ENCODE data around the gene MAP3K2. TPM values are rescaled to one million over a fixed set of nuclear protein-coding genes. Genes with fewer than 3 reads are reported as not detected.
A peak's percentile ranks its signal among the peaks of the same experiment; 100 is the strongest.

MAP3K2 gene
- polyA plus RNA-seq, 3 donors, result 16.0 to 86.4 (median 66.3) TPM

GRCh38 chr2:127361929-127362885 is 25.6 kb downstream of the MAP3K2 start:
- H3K27ac Mint-ChIP-seq, result peak overlapping the region in 1 of 7 donors; percentile 5
- peaks cover 38% of the 10 kb centered on the region for H3K4me1 Mint-ChIP-seq
- Histone ChIP-seq H3K36me3 (replicated peaks in 1 of 2; ENCODE audit: control insufficient read depth in 1 of 2, insufficient read depth in 2 of 2, low read length in 2 of 2) (no peaks in the 10 kb centered on the region), H3K9me3 (replicated peaks in 1 of 2; ENCODE audit: control insufficient read depth in 1 of 2, insufficient read depth in 1 of 2, low read length in 2 of 2) (no peaks in the 10 kb centered on the region), H3K4me1 (ENCODE audit: control insufficient read depth in 1 of 2, insufficient read depth in 2 of 2, low read length in 2 of 2) (peaks cover 11 to 15% of the 10 kb centered on the region in 2 donors), H3K27me3 (ENCODE audit: control insufficient read depth in 2 of 2, insufficient read depth in 2 of 2, low read length in 2 of 2) (no peaks in the 10 kb centered on the region), H3K79me2 (ENCODE audit: insufficient read depth, low read length) (peaks cover 100% of the 10 kb centered on the region), H3K4me2 (replicated peaks; ENCODE audit: extremely low read depth, low read length, poor library complexity, severe bottlenecking) (no peak overlapping the region), H2AFZ (ENCODE audit: insufficient read depth, low read depth, low read length, poor library complexity, severe bottlenecking) (no peak overlapping the region), H3K9ac (ENCODE audit: insufficient read depth, low read length, poor library complexity, severe bottlenecking) (no peak overlapping the region), H3K27ac (ENCODE audit: low read depth in 1 of 2, low read length in 2 of 2) (no peak overlapping the region), H3K4me3 (replicated peaks in 1 of 3; ENCODE audit: low read depth in 2 of 3, low read length in 3 of 3) (no peak overlapping the region), H4K20me1 (ENCODE audit: insufficient read depth, low read length) (peaks cover 100% of the 10 kb centered on the region)
- H3K4me3 Mint-ChIP-seq, result no peak overlapping the region
- peaks cover 4 to 6% of the 10 kb centered on the region in 2 donors for H3K36me3 Mint-ChIP-seq
- H3K27me3 Mint-ChIP-seq (ENCODE audit: low read depth in 3 of 3), result no peaks in the 10 kb centered on the region
- intact Hi-C loops (cut with micrococcal nuclease), result no loop called here
- no peak for DNase-seq
- WGBS (ENCODE audit: insufficient coverage), result 100% methylated on average over 3 of the region's 10 CpGs
- no peak for TF ChIP-seq CTCF (IDR thresholded peaks at IDR 0.05)
- H3K9me3 Mint-ChIP-seq, result no peaks in the 10 kb centered on the region

GRCh38 chr2:127360242-127360641 is 27.5 kb downstream of the MAP3K2 start:
- no peaks in the 10 kb centered on the region for H3K27me3 Mint-ChIP-seq (ENCODE audit: low read depth in 3 of 3)
- Histone ChIP-seq H3K4me2 (replicated peaks; ENCODE audit: extremely low read depth, low read length, poor library complexity, severe bottlenecking) (no peak overlapping the region), H3K27me3 (ENCODE audit: control insufficient read depth in 2 of 2, insufficient read depth in 2 of 2, low read length in 2 of 2) (no peaks in the 10 kb centered on the region), H3K79me2 (ENCODE audit: insufficient read depth, low read length) (peaks cover 100% of the 10 kb centered on the region), H4K20me1 (ENCODE audit: insufficient read depth, low read length) (peaks cover 100% of the 10 kb centered on the region), H3K4me1 (ENCODE audit: control insufficient read depth in 1 of 2, insufficient read depth in 2 of 2, low read length in 2 of 2) (peaks cover 7 to 12% of the 10 kb centered on the region in 2 donors), H3K27ac (ENCODE audit: low read depth in 1 of 2, low read length in 2 of 2) (no peak overlapping the region), H3K4me3 (replicated peaks in 1 of 3; ENCODE audit: low read depth in 2 of 3, low read length in 3 of 3) (no peak overlapping the region), H2AFZ (ENCODE audit: insufficient read depth, low read depth, low read length, poor library complexity, severe bottlenecking) (no peak overlapping the region), H3K9ac (ENCODE audit: insufficient read depth, low read length, poor library complexity, severe bottlenecking) (no peak overlapping the region), H3K9me3 (replicated peaks in 1 of 2; ENCODE audit: control insufficient read depth in 1 of 2, insufficient read depth in 1 of 2, low read length in 2 of 2) (no peaks in the 10 kb centered on the region), H3K36me3 (replicated peaks in 1 of 2; ENCODE audit: control insufficient read depth in 1 of 2, insufficient read depth in 2 of 2, low read length in 2 of 2) (no peaks in the 10 kb centered on the region)
- WGBS (ENCODE audit: insufficient coverage), result no CpG with 5 or more reads among the region's 2 CpGs
- H3K27ac Mint-ChIP-seq, result no peak overlapping the region
- intact Hi-C loops (cut with micrococcal nuclease), result no loop called here
- H3K9me3 Mint-ChIP-seq, result no peaks in the 10 kb centered on the region
- no peak for DNase-seq
- H3K36me3 Mint-ChIP-seq, result peaks cover 10 to 11% of the 10 kb centered on the region in 2 donors
- no peak overlapping the region for H3K4me3 Mint-ChIP-seq
- peaks cover 33% of the 10 kb centered on the region for H3K4me1 Mint-ChIP-seq
- TF ChIP-seq CTCF (IDR thresholded peaks at IDR 0.05), result no peak

All from CD14-positive monocyte (primary cell).